Pancreas (tissue), 10 donors: Measurements from ENCODE around the gene SLC22A3. TPM values are rescaled to one million over a fixed set of nuclear protein-coding genes. Genes with fewer than 3 reads are reported as not detected.
"Not testable (repeated sequence)": the region's sequence is repeated elsewhere in the genome, so short reads cannot be mapped to it uniquely, and the experiment has no call there.

Experiments
- ATAC-seq, 4 donors: fragments of 200-7000 bp; cut with Tn5 transposase; one replicate each; pipeline versions ENCODE4 v1.8.0 to v1.9.1; 2020; ENCODE audit warnings: mild to moderate bottlenecking in 4 of 4, moderate library complexity in 4 of 4
- DNase-seq, 6 donors: peaks; one replicate each; pipeline ENCODE4 v3.0.0-alpha.2; 2020
- FAIRE-seq: peaks from 2 replicates; lab custom pipeline; 2012; peaks lifted over from hg19 to GRCh38; lab: Jason Lieb, UNC
- H3K27ac ChIP-seq, 4 donors: fragments of 200-600 bp; sonication (generic); 1 replicate in 3 of 4; 2 replicates in 1 of 4; pipeline versions ENCODE4 v1.5.0 to v1.8.0; 2020
- H3K27me3 ChIP-seq, 4 donors: fragments of 200-600 bp; one replicate each; pipeline ENCODE4 v1.8.0; 2021
- H3K36me3 ChIP-seq, 3 donors: fragments of 200-600 bp; sonication (generic) in 1 of 3; one replicate each; pipeline versions ENCODE4 v1.5.0 to v1.8.0; 2020 to 2021
- H3K4me1 ChIP-seq, 3 donors: fragments of 200-600 bp; one replicate each; pipeline ENCODE4 v1.8.0; 2021
- H3K4me3 ChIP-seq, 4 donors: fragments of 200-600 bp; sonication (generic) in 2 of 4; one replicate each; pipeline versions ENCODE4 v1.5.0 to v1.8.0; 2020 to 2021
- H3K9me3 ChIP-seq, 4 donors: fragments of 200-600 bp; one replicate each; pipeline ENCODE4 v1.8.0; 2021
- WGBS, 2 donors: extraction: QIAGEN DNeasy Blood & Tissue Kit; methylation state at CpG; one replicate each; pipeline ENCODE4 v1.1.7; 2013; 5-methylcytosine and 5-hydroxymethylcytosine counted together
- intact Hi-C, 3 donors: fragments of 100-400 bp; cut with DNase I; formaldehyde crosslinking; loops; one replicate each; pipeline versions ENCODE4 v1.11.1 to v1.14.2; 2022
- polyA plus RNA-seq, 2 donors: library from polyadenylated mRNA; stranded (reverse); fragments of 200-250 nt; gene quantifications; one replicate each; pipeline ENCODE4 v1.2.3, GENCODE V29; 2013
- total RNA-seq, 6 donors: library from RNA; stranded (reverse); fragmentation: NEBNext Ultra II Directional in 4 of 6; extraction: Animal tissue kit (Norgen Biotek cat#: 25700) in 4 of 6; gene quantifications; one replicate each; pipeline versions ENCODE4 v1.2.1 to v1.2.4, GENCODE V29; 2021 to 2023
- TF ChIP-seq, protein P1 (sequence below), 4 donors: fragments of 200-600 bp; sonication (generic) in 3 of 4; IDR thresholded peaks; one replicate each; pipeline versions ENCODE4 v1.5.0 to v1.8.0; 2021; ENCODE audit warnings: antibody characterized with exemption in 4 of 4
- donor health status: healthy with polysubstance abuse.
- donor health status: DM: no; HTN: no; CAD: no; lungs with moderate emphysema.
- donor health status: DM: no; HTN: no; CAD: no.
- donor health status: control.
- donor health status: control.
- donor health status: Bipolar disorder and iron deficiency.
- donor health status: DM: yes; HTN: yes; CAD: no.
- donor health status: DM: no; HTN: no; CAD: no.
- donor health status: DM: no; HTN: no; CAD: no.
- donor health status: DM: yes; HTN: yes; CAD: no.

Gene SLC22A3
- total and polyA plus RNA-seq, 8 donors = 0.04 to 5.3 (median 0.41) TPM

DNA sequence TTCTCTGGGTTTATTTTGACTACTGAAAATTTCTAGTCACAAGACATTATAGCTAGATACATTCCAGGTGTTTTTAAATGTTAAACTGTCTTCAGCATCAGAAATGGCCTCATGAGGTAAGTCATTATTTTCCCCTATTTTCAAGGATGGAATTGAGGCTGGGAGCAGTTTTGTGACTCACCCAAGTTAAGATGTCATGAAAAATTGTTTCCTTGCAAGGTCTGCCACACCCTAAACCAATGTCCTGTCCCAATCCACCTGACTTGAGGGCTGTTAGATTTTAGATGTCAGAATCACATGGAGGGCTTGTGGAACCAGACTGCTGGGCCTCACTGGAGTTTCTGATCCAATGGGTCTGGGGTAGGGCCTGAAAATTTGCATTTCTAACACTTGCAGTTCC is 16.9 kb downstream of the SLC22A3 start:
- FAIRE-seq (no peak), ATAC-seq (no peak), DNase-seq (no peak)
- Histone ChIP-seq H3K4me3 (no peak overlapping the region), H3K27me3 (no peaks in the 10 kb centered on the region), H3K27ac (no peak overlapping the region), H3K9me3 (peaks cover 0 to 4% (median 0%) of the 10 kb centered on the region in 4 donors), H3K36me3 (no peaks in the 10 kb centered on the region), H3K4me1 (no peaks in the 10 kb centered on the region)
- intact Hi-C loops = no loop called here
- TF ChIP-seq, protein P1, sequence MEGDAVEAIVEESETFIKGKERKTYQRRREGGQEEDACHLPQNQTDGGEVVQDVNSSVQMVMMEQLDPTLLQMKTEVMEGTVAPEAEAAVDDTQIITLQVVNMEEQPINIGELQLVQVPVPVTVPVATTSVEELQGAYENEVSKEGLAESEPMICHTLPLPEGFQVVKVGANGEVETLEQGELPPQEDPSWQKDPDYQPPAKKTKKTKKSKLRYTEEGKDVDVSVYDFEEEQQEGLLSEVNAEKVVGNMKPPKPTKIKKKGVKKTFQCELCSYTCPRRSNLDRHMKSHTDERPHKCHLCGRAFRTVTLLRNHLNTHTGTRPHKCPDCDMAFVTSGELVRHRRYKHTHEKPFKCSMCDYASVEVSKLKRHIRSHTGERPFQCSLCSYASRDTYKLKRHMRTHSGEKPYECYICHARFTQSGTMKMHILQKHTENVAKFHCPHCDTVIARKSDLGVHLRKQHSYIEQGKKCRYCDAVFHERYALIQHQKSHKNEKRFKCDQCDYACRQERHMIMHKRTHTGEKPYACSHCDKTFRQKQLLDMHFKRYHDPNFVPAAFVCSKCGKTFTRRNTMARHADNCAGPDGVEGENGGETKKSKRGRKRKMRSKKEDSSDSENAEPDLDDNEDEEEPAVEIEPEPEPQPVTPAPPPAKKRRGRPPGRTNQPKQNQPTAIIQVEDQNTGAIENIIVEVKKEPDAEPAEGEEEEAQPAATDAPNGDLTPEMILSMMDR (IDR thresholded peaks at IDR 0.05) = no peak

DNA sequence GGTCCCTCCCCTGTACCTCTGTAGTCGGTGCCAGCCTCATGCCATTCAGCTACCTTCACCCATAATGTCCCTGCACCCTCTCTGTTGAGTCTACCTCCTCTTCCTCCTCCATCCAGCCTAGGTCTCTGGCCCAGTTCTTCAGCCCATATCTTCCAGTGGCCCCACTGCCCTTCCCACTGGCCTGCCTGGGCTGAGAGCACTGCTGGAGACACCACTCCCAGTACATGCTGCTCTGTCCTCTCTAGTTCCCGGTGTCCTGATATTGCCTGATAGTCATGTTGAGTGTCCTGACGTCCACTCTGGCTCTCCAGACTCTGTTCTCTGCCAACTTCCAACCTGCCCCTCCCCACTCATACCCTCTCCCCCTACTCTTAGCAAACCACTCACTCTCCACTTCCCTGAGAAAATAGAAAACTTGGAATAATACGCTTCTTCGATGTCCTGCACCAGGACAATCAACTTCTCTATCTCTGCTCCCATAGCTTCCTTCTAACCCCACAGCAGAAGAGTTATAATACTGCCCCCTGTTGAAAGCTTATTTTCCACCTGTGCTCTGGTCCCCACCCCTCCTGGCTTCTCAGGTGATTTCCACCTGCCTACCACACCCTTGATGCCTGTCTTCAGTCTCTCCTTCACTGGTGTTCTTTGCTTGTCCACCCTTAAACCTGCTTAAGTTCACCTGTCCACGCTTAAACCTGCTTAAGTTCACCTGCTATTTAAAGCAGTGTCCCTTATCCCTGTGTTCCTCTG is 19.8 kb downstream of the SLC22A3 start:
- Histone ChIP-seq H3K27me3 (no peaks in the 10 kb centered on the region), H3K36me3 (no peaks in the 10 kb centered on the region), H3K4me1 (no peaks in the 10 kb centered on the region), H3K4me3 (no peak overlapping the region), H3K27ac (no peak overlapping the region), H3K9me3 (peaks cover 0 to 4% (median 0%) of the 10 kb centered on the region in 4 donors)
- ATAC-seq = no peak
- DNase-seq = no peak
- TF ChIP-seq, protein P1 (IDR thresholded peaks at IDR 0.05) = no peak
- intact Hi-C loops = no loop called here
- FAIRE-seq = no peak
- WGBS, 2 donors = 82 to 83% methylated on average over 6 of the region's 6 CpGs

GRCh38 chr6:160368670-160369069 is 20.5 kb downstream of the SLC22A3 start:
- FAIRE-seq (no peak), DNase-seq (no peak), ATAC-seq (no peak)
- Histone ChIP-seq H3K4me3 (no peak overlapping the region), H3K4me1 (no peaks in the 10 kb centered on the region), H3K36me3 (no peaks in the 10 kb centered on the region), H3K27ac (no peak overlapping the region), H3K27me3 (no peaks in the 10 kb centered on the region), H3K9me3 (peaks cover 0 to 4% (median 0%) of the 10 kb centered on the region in 4 donors)
- 85 to 87% methylated on average over 4 of the region's 4 CpGs for WGBS, 2 donors
- TF ChIP-seq, protein P1 (IDR thresholded peaks at IDR 0.05) = no peak
- intact Hi-C loops = no loop called here

GRCh38 chr6:160373601-160374000 is 25.4 kb downstream of the SLC22A3 start:
- intact Hi-C loops = not testable (repeated sequence)

DNA sequence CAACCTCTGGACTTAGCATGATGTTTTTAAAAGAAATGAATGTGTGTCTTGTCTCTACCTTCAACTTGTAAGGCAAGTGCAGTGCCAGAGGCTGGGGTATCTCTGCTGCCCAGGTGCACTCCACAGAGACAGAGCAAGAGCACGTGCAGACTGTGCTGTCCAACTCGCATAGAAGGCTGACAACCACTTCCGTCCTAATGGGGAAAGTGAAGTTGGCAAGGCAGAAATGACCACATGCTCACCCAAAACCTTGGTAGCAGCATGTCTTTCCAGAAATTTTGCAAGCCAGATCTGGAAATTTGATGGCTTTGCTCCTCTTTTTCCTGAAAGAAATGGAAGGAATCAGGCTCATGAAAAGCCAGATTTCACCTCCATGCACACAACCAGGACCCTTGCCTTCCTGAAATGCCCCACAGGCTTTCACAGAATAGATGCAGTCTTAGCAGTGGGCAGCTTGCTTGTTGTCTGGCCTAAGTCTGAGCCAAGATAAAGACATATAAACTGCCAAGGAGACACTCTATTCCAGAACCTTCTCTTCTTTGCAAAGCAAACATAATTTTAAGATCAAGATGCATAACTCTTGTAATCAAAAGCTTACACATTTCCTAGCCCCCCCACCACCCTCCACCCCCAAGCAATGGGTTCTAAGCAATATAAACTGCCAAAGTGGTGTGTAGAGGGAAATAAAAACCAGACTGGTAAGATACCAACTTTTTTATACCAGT is 26.8 kb downstream of the SLC22A3 start:
- intact Hi-C loops = no loop called here
- Histone ChIP-seq H3K9me3 (no peaks in the 10 kb centered on the region), H3K4me3 (no peak overlapping the region), H3K36me3 (no peaks in the 10 kb centered on the region), H3K27ac (no peak overlapping the region), H3K27me3 (no peaks in the 10 kb centered on the region), H3K4me1 (peaks cover 0 to 6% (median 0%) of the 10 kb centered on the region in 3 donors)
- TF ChIP-seq, protein P1 (IDR thresholded peaks at IDR 0.05) = no peak
- no peak for FAIRE-seq
- ATAC-seq = no peak
- 64 to 77% methylated on average over 3 of the region's 3 CpGs for WGBS, 2 donors
- DNase-seq = no peak

More at GRCh38 chr6:160373601-160374000, 25.4 kb downstream of the SLC22A3 start:
- FAIRE-seq, ATAC-seq, H3K36me3 ChIP-seq, H3K27ac ChIP-seq, H3K27me3 ChIP-seq, H3K9me3 ChIP-seq, H3K4me1 ChIP-seq, DNase-seq, H3K4me3 ChIP-seq: not testable (repeated sequence)
- WGBS, 2 donors = 55 to 60% methylated on average over 4 of the region's 4 CpGs
